Parathyroid adenoma (tissue), 2 donors: ENCODE data around the gene B3GNT2.

Experiments
- H2AFZ ChIP-seq: fragments of 300-600 bp; sonication (generic); one replicate; pipeline ENCODE4 v1.7.0; 2017; ENCODE audit warnings: antibody characterized with exemption, mild to moderate bottlenecking
- H3K27ac ChIP-seq: fragments of 300-600 bp; sonication (generic); one replicate; pipeline ENCODE4 v1.7.0; 2017
- H3K27me3 ChIP-seq: fragments of 300-600 bp; sonication (generic); one replicate; pipeline ENCODE4 v1.7.0; 2017; ENCODE audit warnings: low read length; ENCODE audit not compliant: control insufficient read depth, insufficient read depth
- H3K36me3 ChIP-seq: fragments of 300-600 bp; sonication (generic); one replicate; pipeline ENCODE4 v1.7.0; 2017; ENCODE audit warnings: low read length; ENCODE audit not compliant: control insufficient read depth, insufficient read depth
- H3K4me1 ChIP-seq: fragments of 300-600 bp; sonication (generic); one replicate; pipeline ENCODE4 v1.7.0; 2017; ENCODE audit warnings: control low read depth
- H3K4me2 ChIP-seq: fragments of 300-600 bp; sonication (generic); one replicate; pipeline ENCODE4 v1.7.0; 2017; ENCODE audit warnings: low read length
- H3K4me3 ChIP-seq: fragments of 300-600 bp; sonication (generic); one replicate; pipeline ENCODE4 v1.7.0; 2017; ENCODE audit warnings: low read depth, low read length
- H3K79me2 ChIP-seq: fragments of 300-600 bp; sonication (generic); one replicate; pipeline ENCODE4 v1.7.0; 2017; ENCODE audit warnings: control low read depth
- H3K9ac ChIP-seq: fragments of 300-600 bp; sonication (generic); one replicate; pipeline ENCODE4 v1.7.0; 2017; ENCODE audit warnings: mild to moderate bottlenecking
- H3K9me3 ChIP-seq: fragments of 300-600 bp; sonication (generic); one replicate; pipeline ENCODE4 v1.7.0; 2017; ENCODE audit warnings: low read length; ENCODE audit not compliant: control insufficient read depth
- CTCF ChIP-seq: fragments of 300-600 bp; sonication (generic); IDR thresholded peaks from one replicate; pipeline ENCODE4 v1.7.0; 2017; ENCODE audit warnings: antibody characterized with exemption, mild to moderate bottlenecking
- donor health status: primary hyperparathyroidism.

B3GNT2 gene

DNA sequence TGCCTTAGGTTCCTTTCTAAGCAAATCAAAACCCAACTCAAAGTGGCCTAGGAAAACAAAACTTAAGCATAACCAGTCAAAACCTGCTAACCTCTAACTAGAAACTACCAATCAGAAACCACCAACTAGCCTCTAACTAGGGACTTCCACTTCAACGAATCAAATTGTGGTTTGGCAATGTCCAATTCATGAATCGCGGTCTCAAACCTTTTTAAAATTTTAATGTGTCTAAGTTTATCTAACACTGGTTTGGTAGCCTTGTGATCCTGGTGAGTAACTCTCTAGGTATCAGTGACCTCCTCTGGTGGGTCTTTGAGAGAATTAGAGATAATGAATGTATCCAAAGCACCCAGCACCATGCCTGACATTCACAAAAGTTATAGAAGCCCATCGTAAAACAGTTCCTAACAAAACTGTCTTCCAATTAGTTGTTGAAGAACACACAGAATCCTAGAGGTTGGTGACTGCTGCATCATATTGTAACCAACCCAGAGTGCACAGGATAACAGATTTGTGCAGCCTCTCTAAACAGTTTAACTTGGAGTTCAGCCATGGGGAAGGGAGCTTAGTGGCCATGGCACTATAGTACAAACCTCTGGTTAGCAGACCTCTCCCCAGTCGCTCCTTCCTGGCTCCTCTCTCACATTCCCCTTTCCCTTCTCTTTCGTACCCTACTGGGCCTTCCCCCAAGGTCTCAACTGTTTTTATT lies 45.2 kb upstream of the B3GNT2 start:
- Histone ChIP-seq H3K79me2 (no peaks in the 10 kb centered on the region), H3K27me3 (no peaks in the 10 kb centered on the region), H3K36me3 (no peaks in the 10 kb centered on the region), H3K4me2 (no peak overlapping the region), H3K4me3 (no peak overlapping the region), H3K9me3 (no peaks in the 10 kb centered on the region), H3K9ac (no peak overlapping the region), H3K4me1 (no peaks in the 10 kb centered on the region), H3K27ac (no peak overlapping the region), H2AFZ (no peak overlapping the region)
- no peak for TF ChIP-seq CTCF

- H3K36me3 ChIP-seq, result no peaks in the 10 kb centered on the region
- no peak overlapping the region for H3K27ac ChIP-seq
- H3K4me3 ChIP-seq, result no peak overlapping the region
Measured at GRCh38 chr2:62151306-62151638, 44.6 kb upstream of the B3GNT2 start.

DNA sequence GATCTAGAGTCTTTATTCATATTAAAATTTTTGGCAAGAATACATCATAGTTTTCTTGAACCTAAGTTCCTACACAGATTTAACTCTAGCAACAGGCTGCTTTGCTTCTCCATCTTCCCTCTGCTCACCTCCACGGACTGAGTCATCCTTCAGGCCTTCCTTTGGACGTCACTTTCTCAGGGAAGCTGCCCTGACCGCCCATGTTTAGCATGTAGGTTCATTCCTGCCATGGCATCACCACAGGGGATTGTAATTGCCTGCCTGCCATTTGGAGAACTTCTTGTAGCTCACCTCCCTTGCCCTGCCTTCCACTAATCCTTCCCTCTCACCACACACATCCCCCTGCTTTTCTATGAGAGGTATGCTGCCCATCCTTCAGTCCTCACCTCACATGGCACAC lies 43.9 kb upstream of the B3GNT2 start:
- Histone ChIP-seq H2AFZ (no peak overlapping the region), H3K9me3 (no peaks in the 10 kb centered on the region), H3K4me2 (no peak overlapping the region), H3K27ac (no peak overlapping the region), H3K79me2 (no peaks in the 10 kb centered on the region), H3K36me3 (no peaks in the 10 kb centered on the region), H3K4me1 (no peaks in the 10 kb centered on the region), H3K27me3 (no peaks in the 10 kb centered on the region), H3K4me3 (no peak overlapping the region), H3K9ac (no peak overlapping the region)
- no peak for TF ChIP-seq CTCF

More at GRCh38 chr2:62151306-62151638, 44.6 kb upstream of the B3GNT2 start:
- Histone ChIP-seq H3K79me2 (no peaks in the 10 kb centered on the region), H3K9ac (no peak overlapping the region), H3K4me1 (no peaks in the 10 kb centered on the region), H3K4me2 (no peak overlapping the region), H3K9me3 (no peaks in the 10 kb centered on the region), H3K27me3 (no peaks in the 10 kb centered on the region), H2AFZ (no peak overlapping the region)
- TF ChIP-seq CTCF, result no peak

DNA sequence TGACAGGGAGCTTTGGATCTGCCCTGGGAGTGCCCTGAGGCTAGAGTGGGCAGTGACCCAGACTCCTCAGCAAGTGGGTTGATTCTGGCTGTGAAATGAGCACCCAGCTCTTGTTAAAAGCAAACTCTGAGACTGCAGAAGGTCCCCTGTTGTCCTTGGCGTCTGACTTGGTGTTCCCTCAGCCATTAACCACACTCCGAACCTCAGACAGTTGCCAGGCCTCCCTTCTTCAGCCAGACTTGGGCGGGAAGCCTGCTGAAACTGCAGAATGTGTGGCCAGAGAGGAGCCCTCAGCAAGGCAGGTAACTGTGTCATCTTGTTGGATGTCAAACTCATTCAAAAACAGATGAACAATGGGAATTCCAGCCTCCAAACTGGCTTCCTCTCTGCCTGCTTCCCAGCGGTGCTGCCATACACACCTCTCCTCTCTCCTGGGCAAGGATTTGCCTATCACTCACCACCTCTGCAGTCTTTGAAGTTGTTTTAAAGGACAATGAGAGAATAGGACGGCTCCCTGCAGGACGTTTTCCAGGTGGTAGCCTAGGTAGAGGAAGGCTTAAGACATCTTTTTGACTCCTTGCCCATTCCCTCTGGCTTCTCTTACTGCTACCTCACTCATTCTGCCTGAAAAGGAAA lies 38.9 kb upstream of the B3GNT2 start:
- H3K27ac ChIP-seq, result no peak overlapping the region
- no peaks in the 10 kb centered on the region for H3K27me3 ChIP-seq
- no peaks in the 10 kb centered on the region for H3K4me1 ChIP-seq
- no peaks in the 10 kb centered on the region for H3K79me2 ChIP-seq
- H3K9me3 ChIP-seq, result no peaks in the 10 kb centered on the region
- no peak overlapping the region for H2AFZ ChIP-seq
- H3K9ac ChIP-seq, result no peak overlapping the region
- no peak overlapping the region for H3K4me2 ChIP-seq
- no peak overlapping the region for H3K4me3 ChIP-seq
- no peak for TF ChIP-seq CTCF
- H3K36me3 ChIP-seq, result no peaks in the 10 kb centered on the region
